HCT116 (cell line): ENCODE results near the gene PTPRF.

Source experiments
- POLR2A ChIP-seq: IDR thresholded peaks from 2 replicates; pipeline ENCODE4 v1.7.0; 2011; ENCODE audit warnings: borderline replicate concordance; ENCODE audit not compliant: insufficient read depth, insufficient read length; ENCODE audit errors: extremely low read depth
- YY1 ChIP-seq: IDR thresholded peaks from 2 replicates; pipeline ENCODE4 v1.6.1; 2011; ENCODE audit warnings: low read length, low read depth, moderate library complexity, mild to moderate bottlenecking; ENCODE audit not compliant: insufficient replicate concordance; ENCODE audit errors: extremely low read depth
- TF ChIP-seq, protein P1 (sequence below), 3 experiments: fragments of 200-600 bp in 1 of 3; sonication (generic) in 1 of 3; IDR thresholded peaks in 2 of 3; conservative IDR thresholded peaks in 1 of 3; 2 replicates each; pipeline ENCODE4 v1.5.1; 2012 to 2017; ENCODE audit warnings: low read depth in 2 of 3, low read length in 2 of 3, antibody characterized with exemption in 1 of 3, borderline replicate concordance in 1 of 3, control low read depth in 1 of 3, mild to moderate bottlenecking in 1 of 3, mixed read lengths in 1 of 3, mixed run types in 1 of 3, moderate library complexity in 1 of 3; ENCODE audit not compliant: insufficient read depth in 1 of 3

DNA sequence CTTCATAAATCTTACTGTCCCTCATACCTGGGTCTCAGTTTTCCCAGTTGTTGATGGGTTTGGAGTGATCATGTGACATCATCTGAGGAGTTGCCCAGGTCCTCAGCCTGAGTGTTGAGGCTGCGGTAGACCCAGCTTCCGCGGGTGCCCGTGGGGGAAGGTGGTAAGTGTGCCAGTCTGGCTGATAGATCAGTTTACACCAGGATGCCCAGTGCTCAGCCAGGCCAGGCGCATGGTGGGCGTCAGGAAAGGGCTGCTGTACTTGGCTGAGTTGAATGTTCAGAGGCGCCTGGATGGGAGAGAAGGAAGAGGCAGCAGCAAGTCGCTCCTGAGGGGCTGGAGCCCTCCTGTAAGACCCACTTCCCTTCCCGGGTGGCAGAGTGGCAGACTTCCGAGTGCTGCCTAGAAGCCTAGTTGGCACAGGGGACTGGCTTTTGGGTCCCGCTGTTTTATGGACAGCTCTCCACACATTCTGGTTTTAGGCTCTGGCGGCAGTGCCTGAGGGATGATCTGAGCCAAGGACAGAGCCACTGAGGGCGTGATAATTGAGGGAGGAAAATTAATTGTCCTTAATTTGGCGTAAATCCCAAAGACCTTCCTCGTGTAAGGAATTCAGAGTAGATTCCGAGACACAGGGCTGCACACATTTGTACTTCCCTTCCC, 35.8 kb downstream of the PTPRF start:
- TF ChIP-seq, protein P1, sequence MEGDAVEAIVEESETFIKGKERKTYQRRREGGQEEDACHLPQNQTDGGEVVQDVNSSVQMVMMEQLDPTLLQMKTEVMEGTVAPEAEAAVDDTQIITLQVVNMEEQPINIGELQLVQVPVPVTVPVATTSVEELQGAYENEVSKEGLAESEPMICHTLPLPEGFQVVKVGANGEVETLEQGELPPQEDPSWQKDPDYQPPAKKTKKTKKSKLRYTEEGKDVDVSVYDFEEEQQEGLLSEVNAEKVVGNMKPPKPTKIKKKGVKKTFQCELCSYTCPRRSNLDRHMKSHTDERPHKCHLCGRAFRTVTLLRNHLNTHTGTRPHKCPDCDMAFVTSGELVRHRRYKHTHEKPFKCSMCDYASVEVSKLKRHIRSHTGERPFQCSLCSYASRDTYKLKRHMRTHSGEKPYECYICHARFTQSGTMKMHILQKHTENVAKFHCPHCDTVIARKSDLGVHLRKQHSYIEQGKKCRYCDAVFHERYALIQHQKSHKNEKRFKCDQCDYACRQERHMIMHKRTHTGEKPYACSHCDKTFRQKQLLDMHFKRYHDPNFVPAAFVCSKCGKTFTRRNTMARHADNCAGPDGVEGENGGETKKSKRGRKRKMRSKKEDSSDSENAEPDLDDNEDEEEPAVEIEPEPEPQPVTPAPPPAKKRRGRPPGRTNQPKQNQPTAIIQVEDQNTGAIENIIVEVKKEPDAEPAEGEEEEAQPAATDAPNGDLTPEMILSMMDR (IDR thresholded peaks at IDR 0.05 in 2 of 3, conservative IDR thresholded peaks at IDR 0.05 in 1 of 3; ENCODE audit: borderline replicate concordance in 1 of 3, insufficient read depth in 1 of 3, low read depth in 2 of 3, low read length in 2 of 3) = no peak
- no peak for TF ChIP-seq POLR2A
- TF ChIP-seq YY1 = no peak
